Raji (cell line): ENCODE measurements around the gene RNF208.
A peak's percentile ranks its signal among the peaks of the same experiment; 100 is the strongest.

Experiments used
- POLR2A ChIP-seq: IDR thresholded peaks from 2 replicates; pipeline ENCODE4 v1.6.1; 2011; ENCODE audit warnings: low read depth, low read length, control low read depth; ENCODE audit not compliant: insufficient read depth

The RNF208 gene

DNA sequence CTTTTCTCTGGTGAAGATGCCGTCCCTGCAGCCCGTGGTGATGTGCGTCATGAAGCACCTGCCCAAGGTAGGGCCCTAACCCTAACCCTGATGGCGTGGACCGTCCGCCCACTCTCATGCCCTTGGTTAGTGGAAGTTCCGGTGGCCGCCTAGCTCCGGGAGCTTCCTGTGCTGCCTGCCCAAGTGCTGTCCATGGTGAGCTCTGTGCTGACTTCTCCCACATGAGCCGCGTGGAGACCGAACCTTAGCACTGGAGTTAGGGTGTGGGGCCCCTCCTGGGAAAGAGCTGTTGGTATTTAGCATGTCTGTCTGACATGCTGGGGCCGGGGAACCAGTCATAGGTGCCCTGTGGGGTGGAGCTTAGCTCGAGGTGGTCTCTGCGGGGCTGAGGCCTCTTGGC lies 34.3 kb upstream of the RNF208 start:
- no peak for TF ChIP-seq POLR2A

GRCh38 chr9:137255448-137256114 lies 33.5 kb upstream of the RNF208 start:
- TF ChIP-seq POLR2A: no peak

DNA sequence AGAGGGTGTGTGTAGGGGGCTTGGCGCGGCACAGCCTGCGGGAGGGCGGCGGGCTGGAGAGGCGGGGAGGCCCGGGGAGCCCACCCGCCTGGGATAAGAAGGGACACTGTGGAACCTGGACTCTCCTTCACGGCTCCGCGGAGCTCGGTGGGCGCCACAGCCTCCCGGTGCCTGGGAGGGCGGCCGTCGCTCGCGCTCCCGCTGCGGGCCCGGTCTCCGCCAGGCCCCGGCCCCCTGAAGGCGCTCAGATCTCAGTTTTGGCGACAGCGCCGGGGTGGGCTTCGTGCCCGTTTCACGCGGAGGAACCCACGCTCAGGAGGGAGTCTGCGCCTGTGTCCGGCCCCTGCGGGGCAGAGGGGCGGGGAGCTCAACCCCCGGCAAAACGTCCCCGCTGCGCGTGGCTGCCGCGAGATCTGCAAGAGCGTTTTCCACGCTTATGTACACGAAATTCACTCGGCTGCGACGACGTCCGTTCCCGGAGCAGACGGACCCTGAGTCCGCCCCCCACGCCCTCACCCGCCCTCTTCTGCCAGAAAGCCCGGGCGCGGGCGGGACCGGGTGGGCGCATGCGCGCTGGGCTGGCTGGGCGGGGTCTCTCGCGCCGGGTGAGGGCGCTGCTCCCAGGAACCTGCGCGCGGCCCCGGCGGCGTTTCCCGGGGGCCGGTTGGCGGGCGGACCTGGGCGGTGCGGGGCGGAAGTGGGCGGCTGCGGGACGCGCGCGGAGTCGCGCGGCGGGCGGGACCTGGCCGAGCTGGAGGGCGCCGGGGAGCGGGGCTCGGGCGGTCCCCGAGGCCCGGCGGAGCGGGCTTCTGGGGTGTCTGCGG lies 32.8 kb upstream of the RNF208 start, which contains the start of gene NELFB:
NELFB (plus strand) TSS at position 704 of the 824 bp plus-strand sequence.
- peak; percentile 91 for TF ChIP-seq POLR2A

- TF ChIP-seq POLR2A: no peak
Measured at GRCh38 chr9:137253717-137254623, 31.9 kb upstream of the RNF208 start.

GRCh38 chr9:137252555-137253506 lies 30.8 kb upstream of the RNF208 start:
- no peak for TF ChIP-seq POLR2A

GRCh38 chr9:137251490-137252268 lies 29.6 kb upstream of the RNF208 start:
- TF ChIP-seq POLR2A: no peak

DNA sequence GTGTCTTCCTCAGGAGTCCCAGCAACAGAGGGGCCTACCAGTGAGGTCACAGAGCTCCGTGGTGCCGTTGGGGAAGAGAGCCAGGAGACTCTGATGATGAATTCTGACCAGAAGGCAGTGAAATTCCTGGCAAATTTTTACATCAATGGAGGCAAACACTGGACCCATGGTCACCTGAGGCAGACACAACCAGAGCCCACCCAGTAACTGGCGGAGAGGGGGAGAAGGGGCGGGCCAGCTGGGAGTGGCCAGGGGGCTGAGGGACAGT lies 29.1 kb upstream of the RNF208 start, which contains the start of gene STPG3:
STPG3 (plus strand) TSS at position 93 of the 268 bp plus-strand sequence; CDS start at position 94, 1 bp downstream.
- TF ChIP-seq POLR2A: no peak

DNA sequence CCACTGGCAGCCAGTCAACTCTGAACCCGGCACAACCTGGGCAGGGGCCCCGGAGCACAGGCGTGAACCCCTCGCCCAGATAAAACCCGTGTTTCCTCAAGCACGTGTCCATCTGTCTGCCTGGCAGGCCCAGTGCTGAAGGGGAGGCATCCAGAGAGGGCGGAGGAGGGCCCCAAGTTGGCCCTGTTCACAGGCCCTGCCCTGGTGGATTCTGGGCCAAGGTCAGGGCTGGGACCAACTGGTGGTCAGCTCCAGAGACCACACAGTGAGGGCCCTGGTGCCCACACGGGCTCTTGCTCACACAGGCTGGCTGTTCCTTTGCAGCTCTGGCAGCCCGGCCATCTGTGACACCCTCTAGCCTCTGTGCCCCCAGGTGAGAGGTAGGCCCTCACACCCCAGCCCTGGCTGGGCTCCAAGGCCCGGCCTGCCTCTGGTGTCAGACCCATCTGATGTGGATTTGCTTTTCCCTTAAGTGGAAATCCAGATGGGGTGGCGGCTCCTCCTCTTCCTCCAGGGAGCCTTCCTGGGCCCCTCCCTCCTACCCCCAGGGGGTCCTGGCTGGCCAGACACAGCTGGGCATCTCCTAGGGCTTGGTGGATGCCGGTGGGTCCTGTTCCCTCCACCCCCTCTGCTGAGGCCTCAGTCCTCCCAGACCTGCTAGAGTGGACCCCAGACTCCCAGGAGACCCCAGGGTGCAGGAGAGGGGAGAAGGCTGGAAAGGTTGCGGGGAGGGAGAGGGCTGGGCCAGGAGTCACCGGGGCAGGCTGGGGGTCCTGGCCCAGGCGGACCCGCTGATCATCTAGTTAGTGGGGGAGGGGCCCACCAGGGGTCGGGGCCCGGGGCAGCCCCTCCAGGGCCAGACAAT lies 28.5 kb upstream of the RNF208 start:
- no peak for TF ChIP-seq POLR2A

GRCh38 chr9:137247916-137248175 lies 25.8 kb upstream of the RNF208 start:
- no peak for TF ChIP-seq POLR2A

- no peak for TF ChIP-seq POLR2A
Measured at GRCh38 chr9:137247135-137247915, 25.3 kb upstream of the RNF208 start.

DNA sequence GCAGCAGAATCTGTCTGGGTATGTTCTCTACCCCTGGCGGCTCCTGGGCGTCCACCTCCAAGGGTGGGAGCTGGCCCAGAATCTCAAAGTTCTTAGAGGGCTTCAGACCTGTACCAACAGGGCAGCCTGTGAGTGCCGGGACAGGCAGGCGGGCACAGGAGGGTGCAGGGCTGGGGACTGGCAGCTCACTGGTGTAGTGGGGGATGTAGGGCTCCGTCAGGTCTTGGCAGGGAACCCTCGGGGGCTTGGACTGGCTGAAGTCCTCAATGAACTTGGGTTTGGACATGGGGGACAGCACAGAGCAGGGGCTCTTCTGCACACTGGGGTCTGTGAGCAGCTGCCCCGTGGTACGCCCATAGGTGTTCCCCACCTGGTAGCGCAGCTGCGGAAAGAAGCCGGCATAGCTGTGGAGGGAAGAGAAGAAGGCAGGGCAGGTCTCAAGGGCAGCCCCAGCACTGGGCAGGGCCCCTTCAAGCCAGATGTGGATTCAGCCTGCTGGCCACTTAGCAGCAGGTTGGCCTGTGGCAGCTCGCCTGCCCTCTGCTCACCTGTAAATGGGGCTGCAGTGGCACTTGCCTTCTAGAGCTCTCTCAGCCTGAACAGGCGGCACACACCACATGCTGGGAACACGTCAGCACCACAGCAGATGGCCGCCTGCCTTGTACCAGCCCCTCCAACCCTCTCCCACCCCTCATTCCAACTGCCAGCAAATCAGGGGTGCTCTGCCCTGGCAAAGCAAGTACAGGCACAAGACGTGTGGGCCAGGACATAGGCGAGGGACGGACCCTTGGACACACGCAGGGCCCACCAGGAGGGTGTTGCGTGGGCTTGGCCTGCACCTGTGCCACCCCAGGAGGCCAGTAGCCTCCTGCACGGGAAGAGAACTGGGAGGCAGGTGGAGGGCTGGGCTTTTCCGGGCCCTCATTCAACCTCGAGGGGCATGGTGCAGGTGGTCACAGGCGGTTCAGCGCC lies 23.7 kb upstream of the RNF208 start:
- no peak for TF ChIP-seq POLR2A
